Measurements from ENCODE around the gene CREB3L4. TPM values are rescaled to one million over a fixed set of nuclear protein-coding genes. Genes with fewer than 3 reads are reported as not detected.

The CREB3L4 gene
- polyA plus RNA-seq, 4 donors, result 32.8 to 43.9 (median 38.8) TPM

Other genes with a start within 250 kb of the CREB3L4 start
- gene INTS3, start 239.9 kb upstream of the CREB3L4 start, polyA plus RNA-seq (ENCODE audit: insufficient read length in 4 of 4), result 100 to 1,000 TPM in 2 of 4 donors, 10 to 100 TPM in 2; 77.5 to 158 (median 113) TPM
- 10 to 100 TPM; 29.3 to 41.5 (median 36.4) TPM for gene SLC27A3, start 192.5 kb upstream of the CREB3L4 start, polyA plus RNA-seq (ENCODE audit: insufficient read length in 4 of 4)
- gene GATAD2B, start 44.9 kb upstream of the CREB3L4 start, polyA plus RNA-seq (ENCODE audit: insufficient read length in 4 of 4), result 10 to 100 TPM; 22.6 to 37.1 (median 28.9) TPM
- gene DENND4B, start 21.2 kb upstream of the CREB3L4 start, polyA plus RNA-seq (ENCODE audit: insufficient read length in 4 of 4), result 10 to 100 TPM; 21.9 to 59.4 (median 41.3) TPM
- 10 to 100 TPM; 29.1 to 68.2 (median 47.7) TPM for gene CRTC2, start 9.3 kb upstream of the CREB3L4 start, polyA plus RNA-seq (ENCODE audit: insufficient read length in 4 of 4)
- 10 to 100 TPM; 78.0 to 88.9 (median 86.7) TPM for gene SLC39A1, start 4.4 kb upstream of the CREB3L4 start, polyA plus RNA-seq (ENCODE audit: insufficient read length in 4 of 4)
- gene JTB, start 9.8 kb downstream of the CREB3L4 start, polyA plus RNA-seq (ENCODE audit: insufficient read length in 4 of 4), result 100 to 1,000 TPM in 3 of 4 donors, 10 to 100 TPM in 1; 97.2 to 126 (median 107) TPM
- 100 to 1,000 TPM; 154 to 187 (median 168) TPM for gene RAB13, start 18.4 kb downstream of the CREB3L4 start, polyA plus RNA-seq (ENCODE audit: insufficient read length in 4 of 4)
- 1,000 to 10,000 TPM; 2,624 to 3,625 (median 3,072) TPM for gene RPS27, start 22.9 kb downstream of the CREB3L4 start, polyA plus RNA-seq (ENCODE audit: insufficient read length in 4 of 4)
- under 1 TPM; 0.10 to 0.22 (median 0.13) TPM for gene NUP210L, start 187.2 kb downstream of the CREB3L4 start, polyA plus RNA-seq (ENCODE audit: insufficient read length in 4 of 4)
- 100 to 1,000 TPM; 249 to 292 (median 288) TPM for gene TPM3, start 224.2 kb downstream of the CREB3L4 start, polyA plus RNA-seq (ENCODE audit: insufficient read length in 4 of 4)
- gene CFAP141, start 238.4 kb downstream of the CREB3L4 start, polyA plus RNA-seq (ENCODE audit: insufficient read length in 4 of 4), result not detected

Measured in left renal cortex interstitium (tissue), 4 donors.